GM12864 (cell line): ENCODE results near the gene TRABD2B.

Source experiments
- DNase-seq: peaks from one replicate; pipeline ENCODE4 v3.0.0-alpha.2; 2011; ENCODE audit warnings: low read depth
- H3K4me3 ChIP-seq: 2 replicates; pipeline ENCODE4 v1.5.1; 2011; ENCODE audit warnings: mild to moderate bottlenecking, low read depth, low read length, control low read depth
- CTCF ChIP-seq: IDR thresholded peaks from 2 replicates; pipeline ENCODE4 v1.5.1; 2011; ENCODE audit warnings: low read depth, mild to moderate bottlenecking, moderate library complexity, low read length, control low read depth, inconsistent platforms; ENCODE audit errors: missing control alignments

Gene TRABD2B

GRCh38 chr1:47837056-47837830, 159.9 kb downstream of the TRABD2B start:
- TF ChIP-seq CTCF = no peak
- DNase-seq = no peak

GRCh38 chr1:47835409-47835808, 161.8 kb downstream of the TRABD2B start:
- TF ChIP-seq CTCF = no peak
- no peak overlapping the region for H3K4me3 ChIP-seq
- DNase-seq = no peak

More at GRCh38 chr1:47837056-47837830, 159.9 kb downstream of the TRABD2B start:
- H3K4me3 ChIP-seq = no peak overlapping the region

GRCh38 chr1:47834326-47834725, 162.9 kb downstream of the TRABD2B start:
- no peak for TF ChIP-seq CTCF
- no peak overlapping the region for H3K4me3 ChIP-seq

GRCh38 chr1:47830641-47831333, 166.4 kb downstream of the TRABD2B start:
- no peak overlapping the region for H3K4me3 ChIP-seq
- DNase-seq = no peak
- TF ChIP-seq CTCF = no peak

More at GRCh38 chr1:47834326-47834725, 162.9 kb downstream of the TRABD2B start:
- no peak for DNase-seq

DNA sequence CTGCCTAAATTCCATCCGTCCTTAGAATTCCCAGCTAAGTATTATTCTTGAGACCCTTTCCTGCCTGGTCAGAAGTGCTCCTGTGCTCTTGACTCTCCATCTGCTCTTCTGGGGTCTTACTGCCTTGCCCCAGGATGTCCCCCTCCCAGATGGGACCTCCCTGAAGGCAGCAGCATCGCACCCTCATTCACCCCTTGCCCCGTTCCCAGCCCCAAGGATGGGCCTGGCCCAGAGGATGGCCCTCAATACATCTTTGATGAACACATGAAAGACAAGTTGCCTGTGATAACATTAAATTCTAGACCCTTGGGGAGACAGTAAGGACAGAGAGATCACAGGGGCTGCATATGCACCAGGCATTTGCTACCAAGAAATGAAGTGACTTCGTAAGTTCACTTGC, 167.2 kb downstream of the TRABD2B start:
- no peak for TF ChIP-seq CTCF

GRCh38 chr1:47828978-47829377, 168.2 kb downstream of the TRABD2B start:
- no peak overlapping the region for H3K4me3 ChIP-seq
- TF ChIP-seq CTCF = no peak
- no peak for DNase-seq

More for the DNA sequence above, 167.2 kb downstream of the TRABD2B start:
- DNase-seq = no peak
- no peak overlapping the region for H3K4me3 ChIP-seq
